Occipital lobe (tissue), 2 donors: ENCODE data around the gene ITGAE. TPM values are rescaled to one million over a fixed set of nuclear protein-coding genes. Genes with fewer than 3 reads are reported as not detected.
"Not testable (repeated sequence)": the region's sequence is repeated elsewhere in the genome, so short reads cannot be mapped to it uniquely, and the experiment has no call there.

Experiments
- DNase-seq: peaks from one replicate; lab custom pipeline; 2025; lab: John Stamatoyannopoulos, UW
- total RNA-seq: library from RNA; depleted of rRNA; stranded (reverse); fragments of >200 nt; gene quantifications from one replicate; pipeline ENCODE4 v1.2.3, GENCODE V29; 2014

ITGAE gene, protein sequence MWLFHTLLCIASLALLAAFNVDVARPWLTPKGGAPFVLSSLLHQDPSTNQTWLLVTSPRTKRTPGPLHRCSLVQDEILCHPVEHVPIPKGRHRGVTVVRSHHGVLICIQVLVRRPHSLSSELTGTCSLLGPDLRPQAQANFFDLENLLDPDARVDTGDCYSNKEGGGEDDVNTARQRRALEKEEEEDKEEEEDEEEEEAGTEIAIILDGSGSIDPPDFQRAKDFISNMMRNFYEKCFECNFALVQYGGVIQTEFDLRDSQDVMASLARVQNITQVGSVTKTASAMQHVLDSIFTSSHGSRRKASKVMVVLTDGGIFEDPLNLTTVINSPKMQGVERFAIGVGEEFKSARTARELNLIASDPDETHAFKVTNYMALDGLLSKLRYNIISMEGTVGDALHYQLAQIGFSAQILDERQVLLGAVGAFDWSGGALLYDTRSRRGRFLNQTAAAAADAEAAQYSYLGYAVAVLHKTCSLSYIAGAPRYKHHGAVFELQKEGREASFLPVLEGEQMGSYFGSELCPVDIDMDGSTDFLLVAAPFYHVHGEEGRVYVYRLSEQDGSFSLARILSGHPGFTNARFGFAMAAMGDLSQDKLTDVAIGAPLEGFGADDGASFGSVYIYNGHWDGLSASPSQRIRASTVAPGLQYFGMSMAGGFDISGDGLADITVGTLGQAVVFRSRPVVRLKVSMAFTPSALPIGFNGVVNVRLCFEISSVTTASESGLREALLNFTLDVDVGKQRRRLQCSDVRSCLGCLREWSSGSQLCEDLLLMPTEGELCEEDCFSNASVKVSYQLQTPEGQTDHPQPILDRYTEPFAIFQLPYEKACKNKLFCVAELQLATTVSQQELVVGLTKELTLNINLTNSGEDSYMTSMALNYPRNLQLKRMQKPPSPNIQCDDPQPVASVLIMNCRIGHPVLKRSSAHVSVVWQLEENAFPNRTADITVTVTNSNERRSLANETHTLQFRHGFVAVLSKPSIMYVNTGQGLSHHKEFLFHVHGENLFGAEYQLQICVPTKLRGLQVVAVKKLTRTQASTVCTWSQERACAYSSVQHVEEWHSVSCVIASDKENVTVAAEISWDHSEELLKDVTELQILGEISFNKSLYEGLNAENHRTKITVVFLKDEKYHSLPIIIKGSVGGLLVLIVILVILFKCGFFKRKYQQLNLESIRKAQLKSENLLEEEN
- 6.2 TPM for total RNA-seq

DNA sequence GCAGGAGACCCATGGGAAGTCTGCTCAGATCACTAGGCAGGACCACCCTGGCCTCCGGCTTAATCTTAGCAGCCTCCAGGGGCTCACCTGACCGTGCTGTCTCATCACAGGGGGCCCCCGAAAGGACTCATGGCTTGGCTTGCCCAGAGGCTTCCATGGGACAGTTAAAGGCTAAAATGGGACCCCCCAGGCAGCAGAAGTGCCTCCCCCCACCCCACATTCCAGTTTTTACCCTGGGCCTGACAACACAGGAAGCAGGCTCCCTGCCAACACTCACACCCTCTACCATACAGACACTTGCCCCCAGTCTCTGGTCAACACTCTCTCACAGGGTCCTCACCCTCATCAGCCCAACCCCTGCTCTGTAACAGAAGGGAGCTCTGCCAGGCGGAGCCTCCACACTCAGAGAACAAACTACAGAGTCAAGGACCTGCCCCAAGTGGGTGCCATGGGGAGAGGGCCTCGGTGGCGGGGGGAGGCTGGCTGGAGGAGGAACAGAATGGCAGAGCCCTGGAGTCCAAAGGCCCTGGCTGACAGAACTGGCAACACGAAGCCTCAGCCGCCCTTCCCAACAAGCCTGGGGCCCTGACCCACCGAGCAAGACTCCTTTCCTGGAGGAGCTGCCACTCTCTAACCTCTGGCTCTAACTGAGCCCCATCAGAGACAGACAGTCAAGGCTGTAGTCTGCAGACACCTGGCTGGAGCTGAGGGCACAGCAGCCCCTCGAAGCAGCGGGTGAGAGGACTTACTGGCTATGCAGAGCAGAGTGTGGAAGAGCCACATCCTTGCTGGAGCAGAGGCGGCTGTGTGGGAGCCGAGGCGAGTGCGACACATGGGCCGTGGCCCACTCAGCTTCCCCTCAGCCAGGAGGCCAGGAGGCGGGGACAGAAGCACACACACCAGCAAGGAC is at the start of gene ITGAE:
ITGAE (minus strand) TSS at position 827 of the 910 bp plus-strand sequence; CDS start at position 783, 44 bp downstream.
- no peak for DNase-seq

DNA sequence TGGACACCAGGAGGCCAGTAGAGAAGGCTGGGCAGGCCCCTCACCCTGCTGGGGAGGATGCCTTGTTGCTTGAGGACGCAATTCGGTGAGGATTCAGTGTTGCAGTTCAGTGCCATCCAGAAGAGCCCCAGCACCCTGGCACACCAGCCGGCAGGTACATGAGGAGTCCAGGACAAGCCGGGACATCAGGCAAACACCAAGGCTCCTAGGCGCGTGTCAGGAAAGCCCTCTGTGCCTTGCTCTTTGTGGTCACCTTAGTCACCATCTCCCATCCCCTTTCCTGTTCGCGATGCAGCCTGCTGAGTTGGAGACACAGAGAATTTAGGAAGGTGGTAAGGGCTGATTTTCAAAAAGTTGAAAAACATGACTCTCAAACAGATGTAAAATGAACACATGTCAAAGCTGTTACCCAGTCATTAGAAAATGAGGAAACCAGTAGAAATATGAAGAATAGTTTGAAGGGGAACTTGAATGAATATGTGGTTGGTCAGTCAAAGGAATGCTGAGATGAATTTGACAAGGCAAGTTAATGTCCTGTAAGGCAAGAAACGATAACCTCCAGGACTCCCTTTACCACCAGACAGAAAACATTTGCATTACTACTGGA is 47.3 kb upstream of the ITGAE start:
- no peak for DNase-seq

DNA sequence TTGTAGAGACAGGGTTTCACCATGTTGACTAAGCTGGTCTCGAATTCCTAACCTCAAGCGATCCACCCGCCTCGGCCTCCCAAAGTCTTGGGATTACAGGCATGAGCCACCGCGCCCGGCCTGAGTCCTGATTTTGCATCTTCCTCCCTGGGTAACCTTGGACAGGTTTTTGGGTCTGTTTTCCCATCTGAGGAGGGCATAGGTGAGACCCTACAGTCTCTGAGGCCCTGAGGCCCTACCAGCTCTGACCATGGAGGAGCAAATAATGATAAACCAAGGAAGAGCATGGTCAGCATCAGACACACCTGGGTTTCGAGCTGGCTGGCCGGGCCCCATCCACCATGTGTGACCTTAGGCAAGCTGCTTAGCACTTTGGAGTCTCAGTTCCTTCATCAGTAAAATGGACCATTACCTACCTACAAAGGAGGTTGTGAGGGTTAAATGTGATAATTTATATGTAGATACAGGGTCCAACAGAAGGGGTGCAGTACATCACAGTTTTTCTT is 46.2 kb upstream of the ITGAE start:
- DNase-seq: no peak

DNA sequence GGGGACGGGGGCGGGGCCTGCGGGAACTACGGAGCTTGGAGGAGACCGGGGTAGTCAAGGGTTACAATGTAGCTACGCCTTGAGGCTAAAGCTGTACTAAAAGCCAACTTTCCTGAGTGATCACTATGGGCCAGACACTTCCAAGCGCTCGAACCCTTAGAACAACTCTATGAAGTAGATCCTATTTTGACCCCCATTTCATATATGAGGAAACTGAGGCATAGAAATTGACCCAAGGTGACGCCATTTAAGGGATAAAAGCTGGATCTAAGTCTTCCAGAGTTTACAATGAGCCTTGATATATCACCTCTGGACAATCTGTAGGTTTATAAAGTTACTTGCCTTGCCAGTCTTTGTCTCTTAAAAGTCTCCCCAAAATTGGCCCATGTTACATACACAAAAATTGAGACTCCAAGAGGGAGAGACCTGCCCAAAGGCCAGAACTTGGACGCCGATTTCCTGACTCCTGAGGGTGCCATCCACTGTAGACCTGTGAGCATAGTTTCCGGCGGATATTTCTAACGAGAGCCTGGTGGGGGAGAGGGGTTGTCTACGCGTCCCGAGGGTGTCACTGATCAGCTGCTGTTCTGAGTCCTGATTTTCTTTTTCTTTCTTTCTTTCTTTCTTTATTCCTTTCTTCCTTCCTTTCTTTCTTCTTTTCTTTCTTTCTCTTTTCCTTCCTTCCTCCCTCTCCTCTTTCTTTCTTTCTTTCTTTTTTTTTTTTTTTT is 45.6 kb upstream of the ITGAE start:
- DNase-seq: no peak

DNA sequence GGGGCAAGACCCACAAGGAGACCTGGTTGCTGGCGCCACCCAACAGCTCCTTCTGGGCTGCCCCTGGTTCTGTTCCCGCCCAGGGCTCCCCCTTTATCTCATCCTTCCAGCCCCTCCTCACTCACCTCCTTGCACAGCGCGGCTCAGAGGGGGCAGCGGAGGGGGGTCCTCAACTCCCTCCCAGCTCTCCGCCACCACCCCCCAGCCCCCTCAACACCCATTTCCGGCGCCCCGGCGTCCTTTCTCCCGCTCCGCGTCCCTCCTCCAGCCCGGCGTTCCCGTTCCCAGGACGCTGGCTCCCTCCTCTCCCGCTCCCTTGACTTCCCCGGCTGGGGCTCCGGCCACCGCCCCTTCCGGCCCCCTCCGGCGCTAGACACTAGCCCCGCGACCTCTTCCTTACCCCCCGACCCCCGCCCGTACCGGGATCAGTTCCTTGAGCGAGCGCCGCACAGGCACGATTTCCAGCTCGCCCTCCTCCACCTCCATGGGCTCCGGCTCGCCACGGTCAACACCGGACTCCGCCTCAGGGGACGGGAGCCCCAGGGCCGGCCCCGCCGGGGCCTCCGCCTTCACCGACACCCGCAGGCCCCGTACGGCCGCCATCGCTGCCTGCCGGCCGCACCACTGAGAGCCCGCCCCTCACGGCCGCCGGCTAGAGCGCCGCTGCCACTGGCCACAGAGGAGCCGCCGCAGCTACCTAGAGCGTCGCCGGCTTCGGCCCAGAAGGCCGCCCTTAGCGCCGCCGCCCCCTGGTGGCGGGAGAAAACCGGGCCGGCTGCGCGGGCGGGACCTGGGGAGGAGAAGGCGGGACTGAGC is 44.8 kb upstream of the ITGAE start, which contains the start of gene NCBP3:
NCBP3 (minus strand) TSS at position 626 of the 816 bp plus-strand sequence; CDS start at position 603, 23 bp downstream.
- DNase-seq: peak; percentile 91

DNA sequence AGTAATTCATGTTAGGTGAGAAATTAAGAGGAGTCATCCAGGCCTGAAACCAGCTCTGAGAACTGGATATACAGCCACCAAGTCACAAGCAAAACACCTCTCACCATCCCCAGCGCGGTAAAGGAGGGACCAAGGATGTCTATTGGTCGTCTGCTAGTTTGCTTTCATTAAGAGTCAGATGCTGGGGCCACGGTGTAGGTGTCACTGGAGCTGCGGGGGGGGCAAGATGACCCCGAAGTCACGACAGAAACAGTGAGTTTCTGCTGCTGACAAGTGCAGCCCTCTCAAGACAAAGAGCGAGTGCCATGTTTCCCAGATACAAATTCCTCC is 44.3 kb upstream of the ITGAE start:
- DNase-seq: no peak

DNA sequence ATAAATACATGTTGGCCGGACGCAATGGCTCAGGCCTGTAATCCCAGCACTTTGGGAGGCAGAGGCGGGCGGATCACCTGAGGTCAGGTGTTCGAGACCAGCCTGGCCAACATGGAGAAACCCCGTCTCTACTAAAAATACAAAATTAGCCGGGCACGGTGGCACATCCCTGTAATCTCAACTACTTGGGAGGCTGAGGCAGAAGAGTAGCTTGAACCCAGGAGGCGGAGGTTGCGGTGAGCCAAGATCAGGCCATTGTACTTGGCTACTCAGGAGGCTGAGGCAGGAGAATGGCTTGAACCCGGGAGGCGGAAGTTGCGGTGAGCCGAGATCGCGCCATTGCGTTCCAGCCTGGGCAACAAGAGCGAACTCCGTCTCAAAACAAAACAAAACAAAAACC is 43.6 kb upstream of the ITGAE start:
- DNase-seq: not testable (repeated sequence)

DNA sequence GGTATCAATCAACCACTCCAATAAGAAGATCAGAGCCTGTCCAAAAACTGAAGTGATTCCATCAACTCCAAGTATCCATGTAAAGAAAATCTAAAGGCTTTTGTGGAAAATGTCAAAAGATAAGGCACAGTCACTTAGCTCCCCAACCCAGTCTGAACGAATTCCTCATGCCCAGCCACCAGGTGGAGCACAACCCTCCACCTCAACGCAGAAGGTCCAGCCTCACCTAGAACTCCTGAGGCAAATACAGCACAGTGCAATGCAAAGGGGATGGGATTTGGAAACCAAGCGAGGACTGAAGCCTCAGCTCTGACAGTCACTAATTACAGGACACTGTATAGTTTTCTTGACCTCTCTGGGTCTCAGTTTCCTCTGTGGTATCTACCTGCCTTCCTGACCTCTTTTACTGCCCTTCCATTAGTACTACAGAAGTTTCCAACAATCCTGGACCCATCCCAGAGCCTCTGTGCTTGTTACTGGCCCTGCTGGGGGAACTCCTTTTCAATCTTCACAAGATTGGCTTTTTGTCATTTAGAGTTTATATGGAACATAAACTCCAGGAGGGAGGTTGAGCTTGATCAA is 43.0 kb upstream of the ITGAE start:
- DNase-seq: no peak

DNA sequence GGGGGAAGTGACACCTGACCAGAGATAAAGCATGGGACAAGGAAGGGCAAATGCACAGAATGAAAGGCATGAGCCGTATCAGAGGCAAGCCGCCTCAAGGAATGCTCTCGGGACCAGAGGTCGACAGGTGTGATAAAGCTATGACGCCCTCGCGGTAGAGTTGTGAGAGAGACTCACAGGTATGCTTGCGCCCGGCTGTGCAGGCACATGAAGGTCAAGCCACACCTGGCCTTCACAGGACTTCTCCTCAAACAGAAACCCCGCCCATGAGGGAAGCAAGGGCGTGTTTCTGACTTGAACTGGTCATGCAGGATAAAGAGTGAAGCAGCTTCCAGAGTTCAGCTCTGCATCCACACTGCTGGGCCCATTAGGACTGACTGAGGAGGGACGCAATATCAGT is 37.2 kb upstream of the ITGAE start:
- DNase-seq: no peak

DNA sequence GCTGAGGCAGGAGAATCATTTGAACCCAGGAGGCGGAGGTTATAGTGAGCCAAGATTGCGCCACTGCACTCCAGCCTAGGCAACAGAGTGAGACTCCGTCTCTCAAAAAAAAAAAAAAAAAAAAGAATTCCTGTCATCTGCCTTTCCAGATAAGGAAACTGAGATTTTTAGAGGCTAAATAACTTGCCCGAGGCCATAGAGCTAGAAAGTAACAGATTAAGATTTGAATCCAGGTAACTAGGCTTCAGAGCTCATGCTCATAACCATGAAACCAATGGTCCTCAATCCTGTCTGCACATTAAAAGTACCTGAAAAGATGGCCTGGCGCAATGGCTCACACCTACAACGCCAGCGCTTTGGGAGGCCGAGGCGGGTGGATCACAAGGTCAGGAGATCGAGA is 35.6 kb upstream of the ITGAE start:
- no peak for DNase-seq

DNA sequence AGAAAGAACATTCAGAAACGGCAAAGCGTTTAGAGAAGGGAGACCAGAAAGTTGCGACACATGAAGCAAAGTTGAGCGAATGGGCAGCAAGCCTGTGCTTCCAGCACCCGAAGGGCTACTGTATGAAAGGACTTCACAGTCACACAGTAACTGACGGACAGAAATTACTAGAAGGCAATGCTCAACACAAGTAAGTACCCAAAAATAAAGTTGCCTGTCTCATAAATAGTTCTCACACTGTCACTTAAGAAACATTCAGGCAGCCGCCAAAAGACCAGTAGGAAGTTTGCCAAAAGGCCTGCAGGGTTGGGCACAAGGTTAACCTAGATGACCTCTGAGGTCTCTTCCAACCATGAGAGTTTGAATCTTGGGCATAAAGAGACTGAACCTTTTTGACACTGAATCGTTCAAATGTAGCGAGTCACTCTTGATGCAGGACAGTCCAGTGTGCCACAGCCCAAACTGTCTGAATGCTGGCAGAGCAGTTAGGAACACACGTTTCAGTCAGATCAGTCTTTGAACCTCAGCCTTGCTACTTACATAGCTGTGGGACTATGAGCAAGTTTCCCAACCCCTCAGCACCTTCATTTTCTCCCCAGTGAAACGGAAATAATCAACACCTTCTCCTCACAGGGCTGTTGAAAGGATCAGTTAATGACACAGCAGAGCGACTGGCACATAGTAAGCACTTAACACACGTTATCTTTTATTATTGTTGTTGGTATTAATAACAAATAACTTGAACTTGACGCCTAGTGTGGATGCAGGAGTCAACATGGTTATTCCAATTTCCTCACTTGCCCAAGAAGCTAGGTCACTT is 34.6 kb upstream of the ITGAE start:
- no peak for DNase-seq

DNA sequence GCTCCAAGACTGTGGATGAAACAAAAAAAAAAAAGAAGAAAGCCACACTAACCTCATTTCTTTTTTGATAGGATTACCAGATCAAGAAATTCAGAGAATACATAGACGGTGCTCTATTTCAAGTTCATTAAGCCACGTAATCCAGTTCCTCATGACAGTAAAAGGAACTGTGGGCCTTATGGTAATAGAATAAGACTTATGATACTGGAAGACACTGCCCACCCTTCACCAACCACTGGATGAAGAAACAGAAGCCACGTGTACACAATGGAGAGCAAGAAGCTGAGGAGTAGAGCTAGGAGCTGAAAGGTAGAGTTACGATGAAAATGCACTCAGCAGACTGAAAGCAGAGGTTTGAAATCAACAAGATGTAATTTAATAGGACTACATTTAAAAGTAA is 33.8 kb upstream of the ITGAE start:
- DNase-seq: no peak

DNA sequence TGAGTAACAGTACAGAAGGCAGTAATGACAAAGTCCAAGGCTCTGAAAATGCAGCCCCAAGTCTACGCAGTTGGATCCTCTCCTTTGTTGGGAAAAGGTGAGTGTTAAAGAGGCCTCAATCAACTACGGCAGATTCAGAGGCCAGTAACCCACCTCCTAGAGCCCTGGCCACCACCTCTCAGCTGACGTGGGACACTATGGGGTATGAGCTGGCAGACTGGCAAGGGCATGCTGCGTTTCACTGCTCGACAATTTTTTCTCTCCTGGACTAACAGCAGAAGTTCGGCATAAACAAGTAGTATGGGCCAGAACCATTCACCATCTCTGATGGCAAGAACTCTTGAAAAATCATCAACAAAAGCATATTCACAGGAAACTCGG is 27.9 kb upstream of the ITGAE start:
- DNase-seq: no peak

DNA sequence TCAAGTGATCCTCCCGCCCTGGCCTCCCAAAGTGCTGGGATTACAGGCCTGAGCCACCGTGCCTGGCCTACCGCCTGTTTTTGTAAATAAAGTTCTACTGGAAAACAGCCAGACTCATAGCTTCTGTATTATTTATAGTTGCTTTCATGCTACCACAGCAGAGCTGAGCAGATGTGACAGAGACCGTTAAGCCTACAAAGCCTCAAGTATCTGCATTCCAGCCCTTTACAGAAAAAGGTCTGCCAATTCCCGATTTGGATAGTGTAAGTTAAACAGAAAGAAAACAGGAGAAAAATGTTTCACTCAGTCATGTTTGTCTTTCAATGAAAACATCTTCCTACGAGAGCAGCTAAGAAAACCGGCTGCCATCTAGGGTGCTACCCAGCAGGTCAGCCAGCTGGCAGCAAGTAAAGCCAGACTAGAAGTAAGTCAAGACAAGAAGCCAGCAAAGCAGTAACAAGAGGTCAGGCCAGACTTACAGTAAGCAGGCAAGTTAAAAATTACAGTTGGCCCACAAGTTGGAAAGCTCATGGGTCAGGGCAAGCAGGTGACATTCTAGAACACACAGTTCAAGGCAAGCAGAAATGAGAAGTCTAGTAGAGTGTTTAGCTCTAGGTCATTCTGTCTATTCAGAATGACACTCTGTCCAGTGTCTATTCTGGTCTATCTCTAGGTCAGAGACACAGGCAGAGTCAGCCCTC is 27.3 kb upstream of the ITGAE start:
- DNase-seq: no peak

DNA sequence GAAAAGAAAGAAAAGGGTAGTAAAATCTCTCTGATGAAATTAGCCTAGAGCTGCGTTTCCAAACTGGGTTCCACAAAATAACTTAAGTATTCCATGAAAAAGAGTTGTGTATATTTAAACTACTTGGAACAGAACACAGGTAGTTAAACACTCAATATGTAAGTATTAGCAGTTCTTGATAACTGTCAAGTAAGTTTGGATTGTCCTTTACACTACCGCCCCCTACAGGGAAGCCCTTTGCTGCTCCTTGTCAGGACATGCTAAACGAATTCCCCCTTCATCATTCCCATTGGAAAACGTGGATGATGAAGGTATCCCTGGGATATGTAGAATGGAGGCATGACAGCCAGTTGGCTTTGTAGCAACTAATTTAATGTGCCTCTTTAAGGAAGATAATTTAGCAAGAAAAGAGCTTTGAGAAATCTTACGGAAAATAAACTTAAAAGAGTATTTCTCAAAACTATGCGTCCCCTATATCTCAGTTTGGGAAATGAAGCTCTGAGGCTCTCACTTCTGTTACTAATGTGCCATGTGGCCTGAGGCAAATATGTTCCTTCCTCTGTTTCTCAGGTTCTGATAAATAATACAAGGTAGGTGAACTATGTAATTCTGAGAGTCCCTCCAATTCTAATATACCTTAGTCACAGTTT is 26.3 kb upstream of the ITGAE start:
- peak; percentile 12 for DNase-seq

DNA sequence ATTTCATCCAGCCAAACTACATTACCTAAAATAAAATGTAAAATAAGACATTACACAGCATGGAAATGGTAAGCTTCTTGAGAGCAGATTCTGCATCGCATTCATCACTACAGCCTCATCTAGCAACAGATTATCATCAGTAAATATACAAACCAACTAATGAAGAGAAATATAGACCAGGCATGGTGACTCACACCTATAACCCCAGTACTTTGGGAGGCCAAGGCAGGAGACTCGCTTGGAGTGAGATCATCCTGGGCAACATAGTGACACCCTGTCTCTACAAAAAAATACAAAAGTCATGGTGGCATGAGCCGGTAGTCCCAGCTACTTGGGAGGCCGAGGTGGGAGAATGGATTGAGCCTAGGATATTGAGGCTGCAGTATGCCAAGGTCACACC is 25.2 kb upstream of the ITGAE start:
- no peak for DNase-seq
